NCI-H128 (cell line): Measurements from ENCODE around the gene P3H4.
A peak's percentile ranks its signal among the peaks of the same experiment; 100 is the strongest.
"Not testable (repeated sequence)": the region's sequence is repeated elsewhere in the genome, so short reads cannot be mapped to it uniquely, and the experiment has no call there.

Experiments used
- DNase-seq: peaks from one replicate; lab custom pipeline; 2025; ENCODE audit not compliant: unreplicated experiment; lab: John Stamatoyannopoulos, UW

The P3H4 gene

DNA sequence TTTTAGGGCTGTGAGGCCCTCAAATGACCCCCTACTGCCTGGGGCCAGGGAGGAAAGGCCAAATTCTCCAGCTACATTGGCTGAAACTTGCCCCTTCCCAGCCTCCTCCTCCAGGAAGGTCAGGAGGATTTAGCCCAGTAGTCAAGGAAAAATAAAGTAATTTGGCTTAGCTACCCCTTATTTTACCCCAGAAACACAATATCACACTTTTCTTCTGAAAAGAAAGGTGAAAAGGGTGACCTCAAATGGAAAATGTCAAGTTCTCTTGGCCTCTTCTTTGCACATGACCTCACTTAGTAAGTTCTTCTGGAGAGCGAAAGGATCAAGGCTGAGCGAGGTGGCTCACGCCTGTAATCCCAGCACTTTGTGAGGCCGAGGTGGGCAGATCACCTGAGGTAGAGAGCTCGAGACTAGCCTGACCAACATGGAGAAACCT is 17.2 kb downstream of the P3H4 start:
- DNase-seq, result no peak

DNA sequence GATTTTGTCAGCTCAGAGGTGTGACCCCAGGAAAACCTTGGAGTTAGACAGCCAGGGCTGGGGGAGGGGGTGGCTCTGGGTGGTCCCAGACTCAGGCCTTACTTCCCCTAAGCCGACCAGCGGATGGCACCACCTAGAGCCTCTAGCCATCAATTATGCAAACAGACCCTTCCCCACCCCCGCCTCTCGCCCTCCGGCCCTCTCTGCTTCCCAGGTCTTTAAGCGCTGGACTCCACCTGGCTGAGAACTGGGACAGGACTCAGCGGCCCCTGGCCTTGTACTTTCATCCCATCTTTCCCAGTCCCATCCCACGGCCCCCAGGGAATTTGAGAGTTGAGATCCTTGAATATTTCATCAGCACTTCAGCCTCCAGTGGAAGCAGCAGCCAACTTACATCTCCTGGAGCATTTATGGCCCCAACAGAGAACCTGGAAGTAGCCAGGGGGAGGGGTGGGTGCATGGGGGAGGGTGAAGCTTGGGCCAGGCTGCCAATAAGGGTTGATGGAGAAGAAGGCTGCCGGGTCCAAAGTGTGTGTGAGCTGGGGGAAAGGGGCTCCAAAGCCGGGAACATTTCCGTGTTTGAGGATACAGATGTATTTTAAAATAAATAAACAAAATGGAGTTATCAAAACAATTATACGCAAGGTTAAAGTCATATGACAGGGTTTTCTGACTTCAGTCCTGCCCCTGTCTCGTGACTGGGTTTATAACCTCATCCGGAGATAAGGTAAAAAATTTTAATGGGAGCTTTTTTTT is 17.8 kb downstream of the P3H4 start:
- no peak for DNase-seq

DNA sequence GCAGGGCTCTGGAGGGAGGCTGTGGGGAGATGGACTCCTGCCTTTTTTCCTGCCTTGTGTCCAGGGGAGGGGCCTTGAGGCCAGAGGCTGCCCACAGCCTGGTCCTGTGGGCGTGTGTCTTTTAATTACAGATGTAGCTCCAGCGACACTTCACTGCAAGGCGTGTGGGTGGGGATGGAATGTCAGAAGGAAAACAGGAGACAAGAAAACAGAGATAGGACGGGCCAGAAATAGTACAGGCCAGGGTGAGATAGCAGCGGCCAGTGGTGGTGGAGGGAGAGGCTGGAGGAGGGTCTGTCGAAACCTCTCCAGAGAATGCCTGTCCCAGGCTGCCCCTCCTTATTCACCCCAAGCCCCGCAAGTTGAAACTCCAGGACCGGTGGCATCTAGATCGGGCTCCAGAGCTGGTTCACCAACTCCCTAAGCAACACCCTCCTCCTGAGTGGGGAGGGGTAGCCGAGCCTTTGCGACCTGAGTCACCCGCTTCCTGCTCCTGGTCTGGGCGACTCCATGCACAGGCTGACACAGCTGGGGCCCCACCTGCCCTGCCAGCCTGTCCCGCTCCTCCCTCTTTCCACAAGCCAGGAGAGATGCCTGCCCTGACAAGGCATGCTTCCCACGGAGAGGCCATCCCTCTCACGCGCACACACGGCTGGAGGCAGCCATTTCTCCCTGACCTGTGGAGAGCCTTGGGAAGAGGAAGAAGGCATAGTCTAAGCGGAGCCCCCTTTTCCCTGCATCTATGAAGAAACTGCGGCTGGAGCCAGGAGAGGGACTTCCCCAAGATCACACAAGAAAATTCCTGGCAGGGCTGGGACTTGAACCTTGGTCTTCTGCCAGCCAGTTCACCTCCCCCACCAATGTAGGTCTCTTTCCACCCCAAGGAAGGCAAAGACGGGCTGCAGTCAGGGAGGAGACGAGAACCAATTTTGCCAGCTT is 18.6 kb downstream of the P3H4 start:
- DNase-seq, result no peak

DNA sequence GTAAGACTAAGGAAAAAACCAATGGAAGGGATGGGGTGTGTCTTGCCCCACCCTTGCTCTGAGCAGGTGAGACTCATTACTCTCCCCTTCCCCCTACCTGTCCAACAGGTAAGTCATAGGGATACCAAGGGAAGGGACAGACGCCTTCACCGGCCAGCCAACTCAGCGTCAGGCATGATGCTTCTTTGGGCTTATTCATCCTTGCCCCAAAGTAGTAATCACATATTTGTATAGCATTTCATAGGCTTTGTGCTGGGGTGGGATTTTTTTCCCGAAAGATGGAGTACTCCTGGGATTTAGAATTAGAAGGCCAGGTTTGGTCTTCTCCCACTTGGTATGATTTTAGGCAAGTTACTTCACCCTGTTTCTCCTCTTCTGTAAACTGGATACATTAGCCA is 24.7 kb downstream of the P3H4 start:
- no peak for DNase-seq

DNA sequence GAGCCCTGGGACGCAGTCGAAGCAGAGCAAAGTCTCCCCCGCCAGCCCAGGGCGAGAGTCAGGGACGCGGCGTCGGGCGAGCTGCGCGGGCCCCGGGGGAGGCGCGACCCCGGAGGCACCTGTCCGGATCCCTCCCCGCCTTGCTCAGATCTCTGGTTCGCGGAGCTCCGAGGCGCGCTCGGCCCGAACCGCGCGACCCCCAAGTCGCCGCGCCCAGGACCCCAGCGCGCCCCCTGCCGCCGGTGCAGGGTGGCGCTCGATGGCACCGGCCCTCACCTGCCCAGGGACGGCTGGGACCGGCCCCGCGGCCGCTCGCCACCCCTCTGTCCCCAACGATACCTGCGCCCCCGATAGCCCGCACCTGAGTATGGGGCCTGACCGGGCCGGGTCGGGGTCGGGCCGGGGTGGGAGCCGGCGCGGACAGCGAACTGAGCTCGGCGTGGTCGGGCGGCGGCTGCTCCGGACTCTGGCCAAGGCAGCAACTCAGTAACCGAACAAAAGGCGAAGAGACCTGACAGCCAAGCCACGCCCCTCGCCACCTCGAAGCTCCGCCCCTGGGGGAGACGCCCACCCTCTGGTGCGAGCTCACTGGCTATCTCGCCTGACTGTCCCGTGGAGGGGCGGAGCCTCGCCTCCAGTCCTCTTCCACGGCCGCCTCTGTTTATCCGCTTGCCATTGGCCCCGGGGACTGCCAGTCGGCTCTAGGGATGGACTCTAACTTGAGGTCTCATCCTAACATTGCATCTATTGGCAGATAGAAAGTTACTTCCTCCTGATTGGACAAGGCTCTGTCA is 25.3 kb downstream of the P3H4 start, which contains the start of gene JUP:
Gene JUP (minus strand): TSS at position 485 of the 794 bp plus-strand sequence. CDS start 14,857 bp downstream, outside the sequence.
- DNase-seq, result peak; percentile 96

DNA sequence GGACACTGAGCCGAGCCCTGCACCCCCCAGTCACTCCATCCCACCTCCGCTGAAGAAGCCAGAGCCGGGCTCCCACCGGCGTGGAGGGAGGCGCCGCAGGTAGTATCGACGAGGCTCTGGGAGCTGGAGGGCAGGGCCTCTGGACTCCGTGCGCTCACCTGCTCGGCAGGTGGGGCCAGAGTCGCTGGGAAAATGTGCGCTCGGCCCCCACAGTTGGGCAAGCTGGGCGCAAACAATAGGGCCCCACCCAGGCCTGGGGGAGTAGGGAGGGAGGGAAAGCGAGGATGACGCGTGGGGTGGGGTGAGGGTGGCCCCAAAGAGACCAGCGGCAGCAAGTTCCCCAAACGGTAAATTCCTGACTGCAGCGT is 25.9 kb downstream of the P3H4 start:
- peak; percentile 16 for DNase-seq

DNA sequence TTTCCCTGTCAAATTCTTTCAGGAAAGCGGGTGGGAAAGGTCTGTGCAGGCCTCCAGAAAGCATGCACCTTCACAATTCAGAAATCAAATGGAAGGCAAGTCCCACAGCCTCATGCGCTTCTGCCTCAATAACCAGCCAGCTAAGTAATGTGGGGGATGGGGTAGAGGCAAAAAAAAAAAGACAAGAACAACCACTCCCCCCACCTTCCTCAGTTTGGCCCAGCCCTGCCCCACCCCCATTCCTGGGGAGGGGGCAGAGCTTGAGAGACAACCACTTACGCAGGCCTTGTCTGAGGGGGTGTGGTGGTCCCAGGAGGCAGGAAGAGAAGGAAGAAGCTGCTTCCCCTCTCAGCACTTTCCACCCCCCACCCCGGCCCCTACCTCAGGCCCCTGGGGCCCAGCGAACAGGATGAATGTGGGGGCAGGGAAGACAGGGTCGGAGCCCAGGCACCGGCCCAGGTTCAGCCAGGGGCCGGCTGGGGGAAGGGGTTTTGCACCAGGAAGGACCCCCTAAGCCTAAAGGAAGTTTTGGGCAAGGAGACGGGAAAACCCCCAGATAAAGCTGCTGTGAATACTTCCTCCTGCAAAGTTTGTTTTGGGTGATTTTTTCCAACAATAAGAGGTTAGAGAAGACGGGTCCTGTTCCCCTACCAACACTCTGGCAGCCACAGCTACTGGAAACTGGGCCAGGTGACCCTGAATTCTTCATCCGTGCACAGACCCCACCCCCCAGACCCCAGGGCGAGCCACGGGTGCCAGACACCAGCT is 26.5 kb downstream of the P3H4 start:
- DNase-seq, result no peak

DNA sequence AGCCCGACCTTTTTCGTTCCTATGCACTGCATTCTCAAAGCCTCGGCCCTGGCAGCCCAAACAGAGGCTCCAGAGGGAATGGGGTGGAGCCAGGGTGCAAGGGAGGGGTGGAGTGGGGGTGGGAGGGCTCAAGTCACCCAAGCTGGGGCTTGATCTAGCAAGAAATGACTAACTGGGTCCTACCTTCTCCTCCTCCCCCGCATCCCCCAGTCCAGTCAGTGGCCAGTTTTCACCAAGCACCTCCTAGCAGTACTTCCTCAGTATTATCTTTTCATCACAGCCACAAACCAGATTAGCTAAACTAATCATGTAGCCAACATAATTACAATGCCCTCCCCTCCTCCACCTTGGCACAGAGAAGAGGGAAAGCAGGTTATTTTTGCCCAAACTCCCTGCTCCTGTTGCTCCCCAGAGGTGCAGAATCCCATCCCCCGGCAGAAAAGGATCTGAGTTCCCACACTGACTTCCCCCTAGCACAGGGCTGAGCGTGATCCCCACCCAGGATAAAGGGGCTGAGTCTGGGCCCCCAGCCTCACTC is 27.5 kb downstream of the P3H4 start:
- DNase-seq, result no peak

DNA sequence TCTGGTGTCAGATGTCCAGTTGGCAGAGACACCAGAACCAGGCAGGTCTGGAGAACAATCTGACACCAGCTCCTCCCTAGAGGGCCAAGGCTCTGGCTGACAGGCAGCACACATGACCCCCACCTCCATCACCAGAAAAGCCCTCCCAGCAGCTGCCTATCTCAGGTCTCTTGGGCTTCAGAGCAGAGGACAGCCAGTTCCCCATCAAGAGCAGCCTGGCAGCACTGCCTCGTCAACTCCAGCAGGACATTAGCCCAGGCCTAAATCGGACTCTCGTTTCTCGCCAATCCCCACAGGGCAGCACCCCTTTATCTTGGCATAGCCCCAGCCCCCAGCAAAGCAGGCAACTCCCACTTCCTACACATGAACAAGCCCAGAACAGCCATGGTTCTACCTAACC is 29.6 kb downstream of the P3H4 start:
- no peak for DNase-seq

DNA sequence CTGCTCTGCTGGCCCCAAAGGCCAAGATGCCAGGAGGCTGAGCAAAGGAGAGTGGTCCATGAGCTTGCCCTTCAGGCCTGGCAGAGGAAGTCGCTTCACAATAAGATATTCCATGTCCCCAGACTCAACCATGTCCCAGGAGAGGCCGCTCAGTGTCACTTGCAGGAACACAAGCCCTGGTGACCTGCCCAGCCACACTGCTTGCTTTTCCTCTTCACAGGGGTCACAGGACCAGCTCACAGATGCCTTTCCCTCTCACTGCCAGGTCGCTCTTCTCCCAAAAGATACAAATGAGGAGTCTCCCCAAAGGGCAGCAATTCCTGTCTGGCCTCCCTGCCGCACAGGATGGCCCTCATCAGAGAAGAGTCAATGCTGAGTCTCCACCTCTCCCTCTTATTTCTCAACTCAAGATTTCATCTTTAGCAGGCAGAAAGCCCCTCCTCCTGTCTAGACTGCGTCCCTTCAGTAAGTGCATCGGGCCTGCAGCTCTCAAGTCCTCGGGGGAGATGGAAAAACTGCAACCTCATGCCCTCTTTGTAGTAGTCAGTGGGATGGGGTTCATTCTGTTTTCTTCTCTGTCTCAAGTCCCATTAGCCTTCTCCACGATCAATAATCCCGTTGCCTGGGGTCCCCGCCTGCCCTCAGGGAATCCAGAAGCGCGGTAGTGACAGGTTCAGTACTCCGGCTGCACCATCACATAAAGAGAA is 30.2 kb downstream of the P3H4 start:
- no peak for DNase-seq

DNA sequence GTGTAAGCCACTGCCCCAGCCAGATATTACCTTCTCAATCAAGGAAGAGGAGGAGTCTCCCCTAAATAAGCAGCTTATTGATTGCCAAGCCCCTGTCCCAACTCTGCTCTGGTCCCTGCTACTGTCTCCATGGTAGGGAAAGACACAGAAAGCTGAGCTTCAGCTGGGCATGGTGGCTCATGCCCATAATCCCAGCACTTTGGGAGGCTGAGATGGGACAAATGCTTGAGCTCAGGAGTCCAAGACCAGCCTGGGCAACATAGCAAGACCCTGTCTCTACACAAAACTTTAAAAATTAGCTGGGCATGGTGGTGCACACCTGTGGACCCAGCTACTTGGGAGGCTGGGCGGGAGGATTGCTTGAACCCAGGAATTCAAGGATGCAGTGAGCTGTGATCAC is 31.8 kb downstream of the P3H4 start:
- no peak for DNase-seq

DNA sequence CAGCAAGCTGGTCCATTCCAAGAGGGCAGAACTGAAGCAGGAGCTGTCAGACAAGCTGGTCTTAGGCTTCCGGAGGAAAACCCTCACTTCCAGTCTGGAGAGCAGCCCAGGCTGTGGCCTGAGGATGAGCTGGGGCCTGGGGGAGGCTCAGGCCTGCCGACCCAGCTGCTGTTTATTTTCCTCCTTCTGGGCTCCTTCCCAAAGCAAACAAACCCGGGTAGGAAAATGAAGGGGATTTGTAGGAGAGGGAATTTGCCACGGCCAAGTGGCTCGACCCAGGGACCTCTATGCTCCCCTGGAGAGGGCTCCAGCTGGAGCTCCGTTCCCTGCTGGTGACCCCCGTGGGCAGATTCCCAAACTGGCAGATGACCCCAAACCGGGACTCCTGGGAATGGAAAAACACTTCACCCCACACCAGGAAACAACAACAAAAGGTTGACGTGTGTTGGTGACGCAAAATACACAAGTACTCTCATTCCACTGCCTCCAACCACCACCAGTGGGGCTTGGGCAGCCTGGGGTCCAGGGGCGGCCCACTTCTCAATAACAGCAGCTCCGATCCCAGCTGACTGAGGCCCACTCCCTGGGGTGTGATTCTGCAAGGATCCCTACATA is 34.1 kb downstream of the P3H4 start:
- DNase-seq, result no peak

DNA sequence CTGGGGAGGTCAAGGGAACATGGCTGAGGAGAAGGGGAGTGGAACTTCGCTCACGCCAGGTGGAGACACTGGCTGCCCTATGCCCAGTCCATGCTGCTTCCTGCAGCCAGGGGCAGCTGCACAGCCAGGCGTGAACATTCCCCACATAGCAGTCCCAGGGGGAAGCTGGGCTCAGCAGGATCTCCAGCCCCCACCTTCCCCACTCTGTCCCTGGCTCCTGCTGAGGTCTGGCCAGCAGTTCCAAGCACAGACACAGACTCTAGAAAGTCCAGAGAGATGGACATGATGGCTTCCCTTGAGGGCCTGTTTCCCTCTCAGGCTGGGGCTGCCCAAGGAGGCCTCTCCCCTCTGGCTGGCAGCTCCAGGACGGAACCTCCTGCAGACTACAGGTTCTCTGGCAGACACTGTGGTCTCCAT is 34.6 kb downstream of the P3H4 start:
- DNase-seq, result no peak

DNA sequence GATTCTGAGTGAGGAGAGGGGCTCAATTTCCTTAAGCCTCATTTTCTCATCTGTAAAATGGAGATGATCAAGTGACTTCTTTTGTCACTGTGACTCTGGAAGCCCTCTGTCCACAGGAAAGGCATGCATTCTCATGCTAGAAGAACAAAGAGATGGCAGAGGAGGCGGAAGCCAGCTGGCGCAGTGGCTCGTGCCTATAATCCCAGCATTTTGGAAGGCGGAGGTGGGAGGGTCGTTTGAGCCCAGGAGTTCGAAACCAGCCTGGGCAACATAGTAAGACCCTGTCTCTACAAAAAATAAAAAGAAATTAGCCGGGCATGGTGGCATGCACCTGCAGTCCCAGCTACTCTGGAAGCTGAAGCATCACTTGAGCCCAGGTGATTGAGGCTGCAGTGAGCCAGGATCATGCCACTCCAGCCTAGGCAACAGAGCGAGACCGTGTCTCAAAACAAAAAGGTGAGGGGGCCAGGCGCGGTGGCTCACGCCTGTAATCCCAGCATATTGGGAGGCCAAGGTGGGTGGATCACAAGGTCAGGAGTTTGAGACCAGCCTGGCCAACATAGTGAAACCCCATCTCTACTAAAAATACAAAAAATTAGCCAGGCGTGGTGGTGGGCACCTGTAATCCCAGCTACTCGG is 35.4 kb downstream of the P3H4 start:
- not testable (repeated sequence) for DNase-seq

DNA sequence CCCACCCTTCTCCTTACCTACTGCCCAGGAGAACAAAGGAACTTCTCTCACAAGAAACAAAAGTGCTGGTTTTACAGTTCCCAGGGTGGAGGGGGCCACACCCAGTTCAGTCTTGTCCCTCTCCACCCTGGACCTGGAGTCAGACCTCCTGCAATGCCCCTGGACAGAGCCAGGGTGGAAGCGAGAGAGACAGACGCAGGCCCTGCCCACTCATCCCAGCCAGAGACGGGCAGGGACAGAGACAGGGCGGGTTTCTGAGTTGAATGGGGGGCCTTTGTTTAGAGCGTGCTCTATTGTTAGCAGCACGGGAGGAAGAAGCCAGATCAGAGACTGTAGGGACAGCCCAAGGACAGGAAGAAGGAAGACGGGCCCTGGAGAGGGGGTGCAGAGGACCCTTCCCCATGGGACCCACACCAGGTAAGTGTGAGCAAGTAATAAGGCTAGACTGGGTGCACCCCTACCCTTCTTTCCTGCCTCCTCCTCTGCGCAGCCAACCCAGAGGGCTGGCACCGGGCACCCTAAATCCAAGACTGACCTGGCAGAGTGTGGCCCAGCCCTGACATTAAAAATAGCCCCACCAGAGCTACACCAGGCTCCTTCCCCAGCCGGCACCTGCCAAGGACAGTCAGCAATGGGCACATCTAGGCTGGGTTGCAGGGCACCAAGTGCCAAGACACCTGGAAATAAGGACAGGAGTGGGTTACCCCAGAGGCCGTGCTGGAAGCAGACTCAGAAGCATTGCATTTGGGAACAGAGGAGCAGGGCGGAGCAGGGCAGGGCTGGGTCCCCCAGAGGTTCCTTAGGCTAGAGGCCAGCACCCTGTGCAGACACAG is 36.1 kb downstream of the P3H4 start:
- DNase-seq, result no peak

DNA sequence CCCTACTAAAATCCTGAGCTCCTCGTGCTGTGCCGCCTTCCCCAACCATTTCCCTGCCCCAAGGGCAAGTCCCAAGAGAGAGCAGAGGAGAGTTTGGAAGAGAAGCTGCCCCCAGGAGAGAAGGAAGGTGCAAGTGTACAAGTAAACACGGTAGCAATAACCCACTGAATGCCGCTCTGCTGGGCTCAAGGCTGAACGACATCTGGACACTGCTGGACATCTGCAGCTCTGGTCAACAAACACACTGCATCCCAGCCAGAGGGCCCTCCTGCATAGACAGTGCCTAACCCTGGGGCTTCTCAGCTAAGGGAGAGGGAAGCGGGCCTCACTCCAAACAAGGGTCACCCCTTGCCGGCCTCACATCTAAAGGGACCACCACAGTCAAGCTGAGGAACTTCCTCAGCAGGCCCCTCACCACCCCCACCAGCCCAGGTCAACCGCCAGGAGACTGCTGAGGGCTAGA is 38.0 kb downstream of the P3H4 start:
- DNase-seq, result no peak

DNA sequence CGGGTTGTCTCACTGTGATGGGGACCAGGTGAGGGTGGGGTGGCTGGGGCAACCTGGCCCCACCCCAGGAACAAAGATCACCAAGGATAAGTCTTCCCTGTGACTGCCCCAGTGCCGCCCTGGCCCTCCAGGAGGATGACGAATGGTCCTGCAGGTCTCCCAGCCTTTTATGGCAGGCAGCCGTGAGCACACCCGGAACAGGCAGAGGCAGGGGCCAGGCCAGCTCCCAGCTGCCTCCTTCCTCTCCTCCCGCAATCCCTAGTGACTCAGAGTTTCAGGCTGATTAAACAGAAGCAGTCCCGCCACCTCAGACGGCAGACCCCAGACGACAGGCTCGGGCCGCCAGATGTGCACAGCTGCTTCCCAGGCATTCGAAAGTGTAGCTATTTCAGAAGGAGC is 38.6 kb downstream of the P3H4 start:
- DNase-seq, result no peak
